Breast epithelium (tissue), 4 donors: ENCODE results near the gene TEX13A. TPM values are rescaled to one million over a fixed set of nuclear protein-coding genes. Genes with fewer than 3 reads are reported as not detected.

Experiments used
- DNase-seq, 2 donors: peaks; one replicate each; pipeline ENCODE4 v3.0.0-alpha.2; 2019; ENCODE audit warnings: low spot score in 2 of 2
- H3K27ac ChIP-seq, 2 donors: fragments of 200-600 bp; sonication (generic) in 1 of 2; one replicate each; pipeline ENCODE4 v1.5.1; 2016 to 2019; ENCODE audit warnings: mild to moderate bottlenecking in 1 of 2
- H3K27me3 ChIP-seq, 2 donors: fragments of 200-600 bp; sonication (generic) in 1 of 2; one replicate each; pipeline versions ENCODE4 v1.5.1 to v1.6.0; 2017 to 2019; ENCODE audit warnings: control low read depth in 1 of 2, mild to moderate bottlenecking in 1 of 2
- H3K36me3 ChIP-seq: fragments of 200-600 bp; one replicate; pipeline ENCODE4 v1.5.1; 2019
- H3K4me1 ChIP-seq, 2 donors: fragments of 200-600 bp; sonication (generic); one replicate each; pipeline ENCODE4 v1.5.1; 2016 to 2019; ENCODE audit warnings: control low read depth in 1 of 2
- H3K4me3 ChIP-seq, 3 donors: fragments of 200-600 bp; sonication (generic); 1 replicate in 2 of 3; 2 replicates in 1 of 3; pipeline ENCODE4 v1.5.1; 2016 to 2019; ENCODE audit warnings: mild to moderate bottlenecking in 3 of 3, moderate library complexity in 2 of 3
- H3K9me3 ChIP-seq, 2 donors: fragments of 200-600 bp; sonication (generic) in 1 of 2; one replicate each; pipeline ENCODE4 v1.5.1; 2016 to 2019; ENCODE audit warnings: control low read depth in 1 of 2
- POLR2A ChIP-seq: fragments of 450-650 bp; IDR thresholded peaks from one replicate; pipeline ENCODE4 v1.6.1; 2016; ENCODE audit warnings: antibody characterized with exemption, mild to moderate bottlenecking, moderate library complexity
- POLR2AphosphoS5 ChIP-seq, 3 donors: sonication (generic); formaldehyde crosslinking; IDR thresholded peaks; one replicate each; pipeline ENCODE4 v1.6.1; 2017; ENCODE audit warnings: antibody characterized with exemption in 3 of 3
- intact Hi-C: fragments of 100-400 bp; cut with DNase I; formaldehyde crosslinking; loops from one replicate; pipeline ENCODE4 v1.15.1; 2023; ENCODE audit warnings: low total_unique reads
- total RNA-seq, 3 donors: library from RNA; depleted of rRNA; stranded (reverse); fragments of >200 nt; gene quantifications; one replicate each; pipeline ENCODE4 v1.1.0, GENCODE V29; 2016
- TF ChIP-seq, protein P1 (sequence below), 3 donors: fragments of 450-650 bp; IDR thresholded peaks; one replicate each; pipeline ENCODE4 v1.5.1; 2016 to 2017; ENCODE audit warnings: antibody characterized with exemption in 3 of 3, mild to moderate bottlenecking in 3 of 3, moderate library complexity in 3 of 3

The TEX13A gene, protein sequence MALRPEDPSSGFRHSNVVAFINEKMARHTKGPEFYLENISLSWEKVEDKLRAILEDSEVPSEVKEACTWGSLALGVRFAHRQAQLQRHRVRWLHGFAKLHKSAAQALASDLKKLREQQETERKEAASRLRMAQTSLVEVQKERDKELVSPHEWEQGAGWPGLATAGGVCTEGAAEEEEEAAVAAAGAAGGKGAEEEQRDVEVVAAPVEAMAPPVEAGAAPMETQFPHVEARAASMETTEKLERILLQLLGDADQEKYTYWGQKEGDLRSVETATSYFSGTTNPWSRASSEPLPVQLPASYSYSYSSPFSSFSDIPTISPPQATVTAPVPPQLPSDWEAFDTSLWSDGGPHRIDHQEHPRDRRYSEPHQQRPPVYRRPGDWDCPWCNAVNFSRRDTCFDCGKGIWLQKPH
- total RNA-seq: not detected

DNA sequence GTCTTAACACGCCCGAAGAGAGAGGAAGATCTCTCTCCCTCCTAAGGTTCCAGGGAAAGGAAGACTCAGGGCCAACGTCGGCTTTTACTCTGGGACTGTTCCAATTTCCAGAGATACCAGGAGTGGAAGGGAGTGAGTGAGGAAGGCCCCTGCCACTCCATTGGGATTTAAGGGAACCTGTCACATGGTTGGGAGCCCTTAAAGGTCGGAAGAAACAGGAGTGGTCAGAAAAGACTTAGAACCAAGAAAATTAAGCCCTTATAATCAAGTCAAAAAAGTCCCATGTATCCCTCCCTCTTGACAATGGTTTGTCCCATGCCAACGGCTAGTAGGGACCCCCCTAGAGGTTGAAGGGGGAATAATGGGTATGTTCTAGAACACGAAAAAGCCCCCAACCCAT is at the start of gene TEX13A:
TSS of gene TEX13A (minus strand) at position 59 of the 400 bp plus-strand sequence. CDS start 297 bp downstream, outside the sequence.
- H3K4me1 ChIP-seq: no peaks in the 10 kb centered on the region
- H3K27ac ChIP-seq: no peak within 1 kb of the TSS
- peaks cover 0 to 36% of the 10 kb centered on the region in 2 donors for H3K27me3 ChIP-seq
- H3K9me3 ChIP-seq: no peaks in the 10 kb centered on the region
- intact Hi-C loops: no loop called here
- TF ChIP-seq POLR2AphosphoS5 (IDR thresholded peaks at IDR 0.05): no peak
- TF ChIP-seq, protein P1, sequence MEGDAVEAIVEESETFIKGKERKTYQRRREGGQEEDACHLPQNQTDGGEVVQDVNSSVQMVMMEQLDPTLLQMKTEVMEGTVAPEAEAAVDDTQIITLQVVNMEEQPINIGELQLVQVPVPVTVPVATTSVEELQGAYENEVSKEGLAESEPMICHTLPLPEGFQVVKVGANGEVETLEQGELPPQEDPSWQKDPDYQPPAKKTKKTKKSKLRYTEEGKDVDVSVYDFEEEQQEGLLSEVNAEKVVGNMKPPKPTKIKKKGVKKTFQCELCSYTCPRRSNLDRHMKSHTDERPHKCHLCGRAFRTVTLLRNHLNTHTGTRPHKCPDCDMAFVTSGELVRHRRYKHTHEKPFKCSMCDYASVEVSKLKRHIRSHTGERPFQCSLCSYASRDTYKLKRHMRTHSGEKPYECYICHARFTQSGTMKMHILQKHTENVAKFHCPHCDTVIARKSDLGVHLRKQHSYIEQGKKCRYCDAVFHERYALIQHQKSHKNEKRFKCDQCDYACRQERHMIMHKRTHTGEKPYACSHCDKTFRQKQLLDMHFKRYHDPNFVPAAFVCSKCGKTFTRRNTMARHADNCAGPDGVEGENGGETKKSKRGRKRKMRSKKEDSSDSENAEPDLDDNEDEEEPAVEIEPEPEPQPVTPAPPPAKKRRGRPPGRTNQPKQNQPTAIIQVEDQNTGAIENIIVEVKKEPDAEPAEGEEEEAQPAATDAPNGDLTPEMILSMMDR (IDR thresholded peaks at IDR 0.05): no peak
- no peak for TF ChIP-seq POLR2A
- H3K4me3 ChIP-seq: no peak within 1 kb of the TSS
- DNase-seq: no peak
- no peaks in the 10 kb centered on the region for H3K36me3 ChIP-seq

DNA sequence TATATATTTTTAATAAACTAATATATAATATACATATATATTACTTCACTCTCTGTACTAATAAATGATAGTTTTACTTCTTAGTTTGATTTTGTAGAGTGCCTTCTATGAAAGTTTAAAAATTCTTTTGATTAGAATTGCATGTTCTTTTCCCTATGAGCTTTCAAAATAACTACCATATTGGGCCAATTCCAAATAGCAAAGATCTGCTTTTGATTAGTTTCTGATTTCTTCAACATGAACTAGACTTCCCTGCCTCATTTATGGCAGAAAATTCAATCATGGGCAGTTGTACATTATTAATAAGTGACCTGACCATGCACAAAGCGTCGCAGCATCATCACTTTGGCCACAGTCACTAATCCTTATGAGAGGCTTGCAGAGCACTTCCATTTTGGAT is 48.9 kb upstream of the TEX13A start:
- intact Hi-C loops: no loop called here
- Histone ChIP-seq H3K27ac (no peak overlapping the region), H3K36me3 (no peaks in the 10 kb centered on the region), H3K4me1 (no peaks in the 10 kb centered on the region), H3K27me3 (peaks cover 0 to 17% of the 10 kb centered on the region in 2 donors), H3K4me3 (no peak overlapping the region), H3K9me3 (no peaks in the 10 kb centered on the region)
- no peak for DNase-seq
- TF ChIP-seq, protein P1 (IDR thresholded peaks at IDR 0.05): no peak
- TF ChIP-seq POLR2AphosphoS5 (IDR thresholded peaks at IDR 0.05): no peak
- no peak for TF ChIP-seq POLR2A

DNA sequence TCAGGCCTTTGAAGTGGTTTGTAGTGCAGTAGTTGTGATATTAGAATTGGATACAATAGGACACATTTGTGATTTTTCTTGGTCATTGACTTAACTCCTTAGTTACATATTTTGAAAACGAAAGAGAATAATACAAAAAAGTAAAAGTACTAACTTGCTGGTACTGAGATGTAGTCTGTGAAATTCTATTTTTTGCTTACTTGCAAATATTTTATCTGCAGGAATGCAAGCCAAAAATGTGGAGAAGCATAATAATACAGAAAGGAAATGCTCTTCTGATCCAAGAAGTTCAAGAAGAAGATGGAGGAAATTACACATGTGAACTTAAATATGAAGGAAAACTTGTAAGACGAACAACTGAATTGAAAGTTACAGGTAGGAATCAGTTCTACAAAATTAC is 46.7 kb upstream of the TEX13A start:
- Histone ChIP-seq H3K27ac (no peak overlapping the region), H3K27me3 (peaks cover 0 to 27% of the 10 kb centered on the region in 2 donors)
- intact Hi-C loops: no loop called here

DNA sequence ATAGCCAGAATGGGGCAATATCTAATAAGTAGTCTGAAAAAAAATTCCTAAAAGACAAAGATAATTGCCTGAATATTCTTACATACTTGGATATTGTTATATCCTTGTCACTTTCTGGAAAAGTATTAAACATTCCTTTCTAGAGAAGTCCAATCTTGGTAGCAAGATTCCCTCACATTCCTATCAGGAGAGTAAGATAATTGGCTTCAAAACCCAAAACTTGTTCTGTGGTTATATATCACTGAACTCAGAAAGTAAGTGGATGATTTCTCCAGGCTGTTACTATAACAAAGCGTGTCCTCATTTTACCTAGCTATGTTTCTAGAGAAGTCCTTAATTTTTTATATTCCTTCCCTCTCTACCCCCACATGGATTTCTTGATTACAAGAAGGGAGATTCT is 46.0 kb upstream of the TEX13A start:
- TF ChIP-seq, protein P1 (IDR thresholded peaks at IDR 0.05): no peak
- no peak for TF ChIP-seq POLR2AphosphoS5 (IDR thresholded peaks at IDR 0.05)
- no peak for TF ChIP-seq POLR2A
- no peak overlapping the region for H3K4me3 ChIP-seq
- no peaks in the 10 kb centered on the region for H3K36me3 ChIP-seq
- DNase-seq: no peak
- peaks cover 0 to 28% of the 10 kb centered on the region in 2 donors for H3K27me3 ChIP-seq
- no peaks in the 10 kb centered on the region for H3K4me1 ChIP-seq
- no peaks in the 10 kb centered on the region for H3K9me3 ChIP-seq
- intact Hi-C loops: no loop called here
- H3K27ac ChIP-seq: no peak overlapping the region

More for the DNA sequence above, 46.7 kb upstream of the TEX13A start:
- DNase-seq: no peak
- no peak for TF ChIP-seq POLR2A
- TF ChIP-seq POLR2AphosphoS5 (IDR thresholded peaks at IDR 0.05): no peak
- TF ChIP-seq, protein P1 (IDR thresholded peaks at IDR 0.05): no peak
- no peaks in the 10 kb centered on the region for H3K4me1 ChIP-seq
- no peaks in the 10 kb centered on the region for H3K36me3 ChIP-seq
- no peak overlapping the region for H3K4me3 ChIP-seq
- H3K9me3 ChIP-seq: no peaks in the 10 kb centered on the region

DNA sequence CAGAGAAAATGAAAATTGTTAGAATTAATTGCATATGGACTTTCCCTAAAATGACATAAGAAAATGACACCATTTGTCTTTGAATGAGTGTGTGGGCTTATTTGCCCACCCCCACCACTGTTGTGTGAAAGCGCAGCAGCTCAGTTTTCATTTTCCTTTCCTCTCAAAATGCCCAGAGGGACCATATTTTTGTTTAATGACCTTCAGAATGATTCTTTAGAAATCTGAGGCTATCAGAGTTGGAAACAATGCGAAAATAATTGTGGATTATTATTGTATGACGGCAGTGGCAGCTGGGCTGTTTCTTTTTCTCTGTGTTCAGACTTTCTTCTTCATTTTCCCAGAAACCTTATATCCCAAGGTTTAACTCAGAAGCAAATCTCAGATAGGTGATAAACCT is 44.6 kb upstream of the TEX13A start:
- Histone ChIP-seq H3K36me3 (no peaks in the 10 kb centered on the region), H3K27me3 (peaks cover 0 to 34% of the 10 kb centered on the region in 2 donors), H3K9me3 (no peaks in the 10 kb centered on the region), H3K4me1 (no peaks in the 10 kb centered on the region), H3K27ac (no peak overlapping the region), H3K4me3 (no peak overlapping the region)
- no peak for TF ChIP-seq POLR2A
- TF ChIP-seq POLR2AphosphoS5 (IDR thresholded peaks at IDR 0.05): no peak
- TF ChIP-seq, protein P1 (IDR thresholded peaks at IDR 0.05): no peak
- intact Hi-C loops: no loop called here
- no peak for DNase-seq
